Liver (tissue), 9 donors: ENCODE measurements around the gene HTR7. TPM values are rescaled to one million over a fixed set of nuclear protein-coding genes. Genes with fewer than 3 reads are reported as not detected.

ENCODE experiments used
- DNase-seq: peaks from one replicate; pipeline ENCODE4 v3.0.0-alpha.2; 2017; ENCODE audit warnings: low spot score
- H3K27ac ChIP-seq, 2 donors: one replicate each; pipeline ENCODE4 v1.7.0; 2013; ENCODE audit warnings: inconsistent platforms in 2 of 2, low read length in 2 of 2, control low read depth in 1 of 2, low read depth in 1 of 2, mild to moderate bottlenecking in 1 of 2
- H3K27me3 ChIP-seq, 4 donors: one replicate each; pipeline versions ENCODE4 v1.6.1 to v1.7.0; 2013; ENCODE audit warnings: low read length in 3 of 4, inconsistent platforms in 1 of 4, mild to moderate bottlenecking in 1 of 4, moderate library complexity in 1 of 4; ENCODE audit not compliant: control insufficient read depth in 4 of 4, insufficient read depth in 4 of 4
- H3K36me3 ChIP-seq, 4 donors: one replicate each; pipeline versions ENCODE4 v1.6.1 to v1.7.0; 2013; ENCODE audit warnings: low read length in 3 of 4, mild to moderate bottlenecking in 3 of 4, low read depth in 1 of 4, moderate library complexity in 1 of 4; ENCODE audit not compliant: control insufficient read depth in 4 of 4, insufficient read depth in 3 of 4
- H3K4me1 ChIP-seq, 4 donors: one replicate each; pipeline versions ENCODE4 v1.6.1 to v1.7.0; 2013; ENCODE audit warnings: low read length in 3 of 4, mild to moderate bottlenecking in 3 of 4, moderate library complexity in 1 of 4; ENCODE audit not compliant: control insufficient read depth in 4 of 4, insufficient read depth in 4 of 4
- H3K4me3 ChIP-seq, 3 donors: one replicate each; pipeline versions ENCODE4 v1.6.1 to v1.7.0; 2013; ENCODE audit warnings: low read length in 3 of 3, control low read depth in 1 of 3, low read depth in 1 of 3, mild to moderate bottlenecking in 1 of 3
- H3K9ac ChIP-seq, 2 donors: one replicate each; pipeline ENCODE4 v1.7.0; 2013; ENCODE audit warnings: low read length in 2 of 2, mild to moderate bottlenecking in 2 of 2, moderate library complexity in 2 of 2, control low read depth in 1 of 2, low read depth in 1 of 2
- H3K9me3 ChIP-seq, 4 donors: one replicate each; pipeline versions ENCODE4 v1.6.1 to v1.7.0; 2013; ENCODE audit warnings: low read length in 3 of 4; ENCODE audit not compliant: control insufficient read depth in 4 of 4
- EGR1 ChIP-seq, 2 donors: IDR thresholded peaks; 2 replicates each; pipeline ENCODE4 v1.6.1; 2016 to 2018; ENCODE audit warnings: antibody characterized with exemption in 2 of 2, low read depth in 2 of 2
- FOXA1 ChIP-seq: IDR thresholded peaks from 2 replicates; pipeline ENCODE4 v1.6.1; 2016; ENCODE audit warnings: antibody characterized with exemption
- FOXA2 ChIP-seq: IDR thresholded peaks from 2 replicates; pipeline ENCODE4 v1.6.1; 2016; ENCODE audit warnings: antibody characterized with exemption
- GABPA ChIP-seq, 2 donors: IDR thresholded peaks in 1 of 2; conservative IDR thresholded peaks in 1 of 2; 2 replicates each; pipeline ENCODE4 v1.6.1; 2016; ENCODE audit warnings: antibody characterized with exemption in 2 of 2, mild to moderate bottlenecking in 1 of 2, moderate library complexity in 1 of 2
- HNF4A ChIP-seq, 2 donors: conservative IDR thresholded peaks; 2 replicates each; pipeline ENCODE4 v1.6.1; 2016; ENCODE audit warnings: antibody characterized with exemption in 2 of 2, mild to moderate bottlenecking in 2 of 2
- HNF4G ChIP-seq: IDR thresholded peaks from 2 replicates; pipeline ENCODE4 v1.6.1; 2016; ENCODE audit warnings: antibody characterized with exemption
- JUND ChIP-seq, 2 donors: IDR thresholded peaks; 2 replicates each; pipeline ENCODE4 v1.6.1; 2016; ENCODE audit warnings: antibody characterized with exemption in 2 of 2
- NR2F2 ChIP-seq: IDR thresholded peaks from 2 replicates; pipeline ENCODE4 v1.6.1; 2016; ENCODE audit warnings: antibody characterized with exemption
- RAD21 ChIP-seq, 2 donors: IDR thresholded peaks; 2 replicates each; pipeline ENCODE4 v1.6.1; 2016; ENCODE audit warnings: antibody characterized with exemption in 2 of 2, mild to moderate bottlenecking in 2 of 2
- RXRA ChIP-seq, 2 donors: IDR thresholded peaks; 2 replicates each; pipeline ENCODE4 v1.6.1; 2017 to 2018; ENCODE audit warnings: antibody characterized with exemption in 2 of 2, mild to moderate bottlenecking in 1 of 2
- SP1 ChIP-seq: IDR thresholded peaks from 2 replicates; pipeline ENCODE4 v1.6.1; 2018; ENCODE audit warnings: antibody characterized with exemption, mild to moderate bottlenecking
- TAF1 ChIP-seq: conservative IDR thresholded peaks from 2 replicates; pipeline ENCODE4 v1.6.1; 2016; ENCODE audit warnings: antibody characterized with exemption, mild to moderate bottlenecking
- YY1 ChIP-seq: IDR thresholded peaks from 2 replicates; pipeline ENCODE4 v1.6.1; 2016; ENCODE audit warnings: antibody characterized with exemption, mild to moderate bottlenecking
- ZBTB33 ChIP-seq: IDR thresholded peaks from 2 replicates; pipeline ENCODE4 v1.6.1; 2016; ENCODE audit warnings: antibody characterized with exemption
- WGBS: extraction: QIAGEN DNeasy Blood & Tissue Kit; methylation state at CpG from one replicate; pipeline ENCODE4 v1.1.7; 2013; 5-methylcytosine and 5-hydroxymethylcytosine counted together
- polyA plus RNA-seq, 2 donors: library from polyadenylated mRNA; stranded (reverse) in 1 of 2; unstranded in 1 of 2; fragments of 200-250 nt in 1 of 2; fragments of >200 nt in 1 of 2; fragmentation: Nextera tagmentation in 1 of 2; extraction: Ambion mirVana in 1 of 2; gene quantifications; one replicate each; pipeline versions ENCODE4 v1.2.1 to v1.2.3, GENCODE V29; 2013 to 2015
- total RNA-seq, 2 donors: library from RNA; depleted of rRNA; stranded (reverse); fragments of >200 nt; gene quantifications; one replicate each; pipeline ENCODE4 v1.2.3, GENCODE V29; 2014
- TF ChIP-seq, protein P1 (sequence below): IDR thresholded peaks from 2 replicates; pipeline ENCODE4 v1.6.1; 2016; ENCODE audit warnings: antibody characterized with exemption
- TF ChIP-seq, protein P2 (sequence below): fragments of 150-350 bp; IDR thresholded peaks from 2 replicates; pipeline ENCODE4 v1.5.1; 2017; ENCODE audit warnings: improper control_type of control experiment, low read depth, low read length; ENCODE audit not compliant: missing input control
- TF ChIP-seq, protein P3 (sequence below): IDR thresholded peaks from 2 replicates; pipeline ENCODE4 v1.6.1; 2016; ENCODE audit warnings: antibody characterized with exemption, mild to moderate bottlenecking
- donor health status: healthy.
- donor health status: healthy.
- donor health status: healthy.
- donor health status: healthy.
- donor health status: healthy.

The HTR7 gene
- total and polyA plus RNA-seq, 4 donors = 0.17 to 0.61 (median 0.18) TPM; not detected in 1

GRCh38 chr10:90856261-90856660 lies 1.6 kb downstream of the HTR7 start:
- 90% methylated on average over 3 of the region's 3 CpGs for WGBS
- Histone ChIP-seq H3K4me3 (no peak overlapping the region), H3K27ac (no peak overlapping the region), H3K27me3 (peaks cover 0 to 14% (median 5%) of the 10 kb centered on the region in 4 donors), H3K9ac (no peak overlapping the region), H3K36me3 (no peaks in the 10 kb centered on the region), H3K9me3 (peaks cover 0 to under 1% (median 0%) of the 10 kb centered on the region in 4 donors), H3K4me1 (peaks cover 3 to 10% (median 5%) of the 10 kb centered on the region in 4 donors)
- TF ChIP-seq GABPA (IDR thresholded peaks at IDR 0.05 in 1 of 2, conservative IDR thresholded peaks at IDR 0.05 in 1 of 2) (no peak), RAD21 (IDR thresholded peaks at IDR 0.05) (no peak), EGR1 (IDR thresholded peaks at IDR 0.05; ENCODE audit: low read depth in 2 of 2) (no peak), SP1 (no peak), FOXA1 (no peak), ZBTB33 (no peak), TAF1 (no peak), JUND (IDR thresholded peaks at IDR 0.05) (no peak), HNF4G (no peak), NR2F2 (no peak), FOXA2 (no peak), RXRA (IDR thresholded peaks at IDR 0.05) (no peak), HNF4A (conservative IDR thresholded peaks at IDR 0.05) (no peak)
- TF ChIP-seq, protein P1, sequence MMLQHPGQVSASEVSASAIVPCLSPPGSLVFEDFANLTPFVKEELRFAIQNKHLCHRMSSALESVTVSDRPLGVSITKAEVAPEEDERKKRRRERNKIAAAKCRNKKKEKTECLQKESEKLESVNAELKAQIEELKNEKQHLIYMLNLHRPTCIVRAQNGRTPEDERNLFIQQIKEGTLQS = no peak
- TF ChIP-seq, protein P2, sequence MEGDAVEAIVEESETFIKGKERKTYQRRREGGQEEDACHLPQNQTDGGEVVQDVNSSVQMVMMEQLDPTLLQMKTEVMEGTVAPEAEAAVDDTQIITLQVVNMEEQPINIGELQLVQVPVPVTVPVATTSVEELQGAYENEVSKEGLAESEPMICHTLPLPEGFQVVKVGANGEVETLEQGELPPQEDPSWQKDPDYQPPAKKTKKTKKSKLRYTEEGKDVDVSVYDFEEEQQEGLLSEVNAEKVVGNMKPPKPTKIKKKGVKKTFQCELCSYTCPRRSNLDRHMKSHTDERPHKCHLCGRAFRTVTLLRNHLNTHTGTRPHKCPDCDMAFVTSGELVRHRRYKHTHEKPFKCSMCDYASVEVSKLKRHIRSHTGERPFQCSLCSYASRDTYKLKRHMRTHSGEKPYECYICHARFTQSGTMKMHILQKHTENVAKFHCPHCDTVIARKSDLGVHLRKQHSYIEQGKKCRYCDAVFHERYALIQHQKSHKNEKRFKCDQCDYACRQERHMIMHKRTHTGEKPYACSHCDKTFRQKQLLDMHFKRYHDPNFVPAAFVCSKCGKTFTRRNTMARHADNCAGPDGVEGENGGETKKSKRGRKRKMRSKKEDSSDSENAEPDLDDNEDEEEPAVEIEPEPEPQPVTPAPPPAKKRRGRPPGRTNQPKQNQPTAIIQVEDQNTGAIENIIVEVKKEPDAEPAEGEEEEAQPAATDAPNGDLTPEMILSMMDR = no peak
- TF ChIP-seq, protein P3, sequence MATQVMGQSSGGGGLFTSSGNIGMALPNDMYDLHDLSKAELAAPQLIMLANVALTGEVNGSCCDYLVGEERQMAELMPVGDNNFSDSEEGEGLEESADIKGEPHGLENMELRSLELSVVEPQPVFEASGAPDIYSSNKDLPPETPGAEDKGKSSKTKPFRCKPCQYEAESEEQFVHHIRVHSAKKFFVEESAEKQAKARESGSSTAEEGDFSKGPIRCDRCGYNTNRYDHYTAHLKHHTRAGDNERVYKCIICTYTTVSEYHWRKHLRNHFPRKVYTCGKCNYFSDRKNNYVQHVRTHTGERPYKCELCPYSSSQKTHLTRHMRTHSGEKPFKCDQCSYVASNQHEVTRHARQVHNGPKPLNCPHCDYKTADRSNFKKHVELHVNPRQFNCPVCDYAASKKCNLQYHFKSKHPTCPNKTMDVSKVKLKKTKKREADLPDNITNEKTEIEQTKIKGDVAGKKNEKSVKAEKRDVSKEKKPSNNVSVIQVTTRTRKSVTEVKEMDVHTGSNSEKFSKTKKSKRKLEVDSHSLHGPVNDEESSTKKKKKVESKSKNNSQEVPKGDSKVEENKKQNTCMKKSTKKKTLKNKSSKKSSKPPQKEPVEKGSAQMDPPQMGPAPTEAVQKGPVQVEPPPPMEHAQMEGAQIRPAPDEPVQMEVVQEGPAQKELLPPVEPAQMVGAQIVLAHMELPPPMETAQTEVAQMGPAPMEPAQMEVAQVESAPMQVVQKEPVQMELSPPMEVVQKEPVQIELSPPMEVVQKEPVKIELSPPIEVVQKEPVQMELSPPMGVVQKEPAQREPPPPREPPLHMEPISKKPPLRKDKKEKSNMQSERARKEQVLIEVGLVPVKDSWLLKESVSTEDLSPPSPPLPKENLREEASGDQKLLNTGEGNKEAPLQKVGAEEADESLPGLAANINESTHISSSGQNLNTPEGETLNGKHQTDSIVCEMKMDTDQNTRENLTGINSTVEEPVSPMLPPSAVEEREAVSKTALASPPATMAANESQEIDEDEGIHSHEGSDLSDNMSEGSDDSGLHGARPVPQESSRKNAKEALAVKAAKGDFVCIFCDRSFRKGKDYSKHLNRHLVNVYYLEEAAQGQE = no peak
- no peak for DNase-seq

GRCh38 chr10:90855126-90855525 lies 2.7 kb downstream of the HTR7 start:
- Histone ChIP-seq H3K27ac (no peak overlapping the region), H3K4me1 (peaks cover 3 to 10% (median 5%) of the 10 kb centered on the region in 4 donors), H3K27me3 (peaks cover 0 to 14% (median 5%) of the 10 kb centered on the region in 4 donors), H3K4me3 (no peak overlapping the region), H3K9me3 (peaks cover 0 to 6% (median 2%) of the 10 kb centered on the region in 4 donors), H3K9ac (no peak overlapping the region), H3K36me3 (no peaks in the 10 kb centered on the region)
- DNase-seq = no peak
- TF ChIP-seq FOXA2 (no peak), RAD21 (IDR thresholded peaks at IDR 0.05) (no peak), FOXA1 (no peak), YY1 (no peak), JUND (IDR thresholded peaks at IDR 0.05) (no peak), RXRA (IDR thresholded peaks at IDR 0.05) (no peak), EGR1 (IDR thresholded peaks at IDR 0.05; ENCODE audit: low read depth in 2 of 2) (no peak), SP1 (no peak), NR2F2 (no peak)
- TF ChIP-seq, protein P1 = no peak
- TF ChIP-seq, protein P3 = no peak
- 75% methylated on average over 3 of the region's 3 CpGs for WGBS
